Hepatocyte (in vitro differentiated cells): ENCODE results near the gene PICK1. TPM values are rescaled to one million over a fixed set of nuclear protein-coding genes. Genes with fewer than 3 reads are reported as not detected.

ENCODE experiments used
- DNase-seq: peaks from one replicate; pipeline ENCODE4 v3.0.0-alpha.2; 2016; ENCODE audit warnings: low spot score
- H2AFZ ChIP-seq: fragments of 200-600 bp; sonication (generic); 2 replicates; pipeline ENCODE4 v1.6.0; 2016; ENCODE audit warnings: antibody characterized with exemption, mild to moderate bottlenecking
- H3K27ac ChIP-seq: fragments of 200-600 bp; sonication (generic); 2 replicates; pipeline ENCODE4 v1.5.1; 2016; ENCODE audit warnings: mild to moderate bottlenecking
- H3K27me3 ChIP-seq: fragments of 200-600 bp; sonication (generic); 2 replicates; pipeline ENCODE4 v1.6.1; 2016
- H3K36me3 ChIP-seq: fragments of 200-600 bp; sonication (generic); replicated peaks from 2 replicates; pipeline ENCODE4 v1.5.1; 2016; ENCODE audit warnings: low read depth; ENCODE audit not compliant: insufficient read depth
- H3K4me1 ChIP-seq: fragments of 200-600 bp; sonication (generic); 2 replicates; pipeline ENCODE4 v1.5.1; 2016; ENCODE audit warnings: mild to moderate bottlenecking, moderate library complexity; ENCODE audit not compliant: insufficient read depth
- H3K4me2 ChIP-seq: fragments of 200-600 bp; sonication (generic); 2 replicates; pipeline ENCODE4 v1.6.0; 2016
- H3K4me3 ChIP-seq: fragments of 200-600 bp; sonication (generic); 2 replicates; pipeline ENCODE4 v1.5.1; 2016; ENCODE audit warnings: mild to moderate bottlenecking
- H3K79me2 ChIP-seq: fragments of 200-600 bp; sonication (generic); 2 replicates; pipeline ENCODE4 v1.6.0; 2017; ENCODE audit warnings: mild to moderate bottlenecking
- H3K9me2 ChIP-seq: fragments of 200-600 bp; sonication (generic); replicated peaks from 2 replicates; pipeline ENCODE4 v1.6.0; 2017; ENCODE audit warnings: mild to moderate bottlenecking; ENCODE audit not compliant: insufficient read depth
- H3K9me3 ChIP-seq: fragments of 200-600 bp; sonication (generic); 2 replicates; pipeline ENCODE4 v1.5.1; 2016; ENCODE audit warnings: low read depth, mild to moderate bottlenecking
- H4K20me1 ChIP-seq: fragments of 200-600 bp; sonication (generic); 2 replicates; pipeline ENCODE4 v1.6.0; 2016; ENCODE audit warnings: mild to moderate bottlenecking; ENCODE audit not compliant: insufficient read depth, poor library complexity, severe bottlenecking
- EZH2 ChIP-seq: fragments of 200-600 bp; sonication (generic); IDR thresholded peaks from 2 replicates; pipeline ENCODE4 v1.6.1; 2016; ENCODE audit warnings: antibody characterized with exemption, mild to moderate bottlenecking, borderline replicate concordance
- EZH2phosphoT487 ChIP-seq: fragments of 200-600 bp; sonication (generic); IDR thresholded peaks from one replicate; pipeline ENCODE4 v1.6.1; 2018; ENCODE audit warnings: antibody characterized with exemption, mild to moderate bottlenecking, low read depth, moderate library complexity; ENCODE audit not compliant: unreplicated experiment, severe bottlenecking
- WGBS: methylation state at CpG from one replicate; pipeline ENCODE4 v1.1.6; 2016; ENCODE audit warnings: low lambda C conversion rate; ENCODE audit errors: missing lambda C conversion rate; 5-methylcytosine and 5-hydroxymethylcytosine counted together
- polyA plus RNA-seq: library from polyadenylated mRNA; unstranded; fragments of >200 nt; fragmentation: Nextera tagmentation; extraction: Ambion mirVana; gene quantifications from 2 replicates; pipeline ENCODE4 v1.2.1, GENCODE V29; 2016
- total RNA-seq: library from RNA; depleted of rRNA; stranded (reverse); fragments of >200 nt; gene quantifications from 2 replicates; pipeline ENCODE4 v1.2.3, GENCODE V29; 2014
- TF ChIP-seq, protein P1 (sequence below): fragments of 200-600 bp; sonication (generic); IDR thresholded peaks from 2 replicates; pipeline ENCODE4 v1.5.1; 2016; ENCODE audit warnings: antibody characterized with exemption, mild to moderate bottlenecking; ENCODE audit not compliant: poor library complexity

The PICK1 gene
- total and polyA plus RNA-seq, 2 experiments from 2014 or later: 26.2 to 43.1 TPM

DNA sequence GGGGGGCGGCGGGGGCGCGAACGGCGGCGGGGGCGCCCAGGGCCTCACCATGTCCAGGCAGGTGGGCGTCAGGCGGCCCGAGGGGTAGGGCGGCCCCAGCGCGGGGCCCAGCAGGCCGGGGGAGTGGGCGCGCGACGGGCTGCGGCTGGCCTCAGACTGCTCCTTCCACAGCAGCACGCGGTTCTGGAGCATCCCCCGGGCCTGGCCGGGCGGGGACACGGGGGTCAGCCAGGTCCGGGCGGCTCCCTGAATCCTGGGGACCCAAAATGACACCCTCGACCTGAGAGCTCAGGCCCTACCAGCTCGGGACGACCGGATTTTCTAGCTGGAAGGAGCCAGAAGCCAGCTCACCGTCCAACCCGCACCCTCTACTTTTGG is 32.3 kb downstream of the PICK1 start:
- no peaks in the 10 kb centered on the region for H3K9me2 ChIP-seq
- no peaks in the 10 kb centered on the region for H4K20me1 ChIP-seq
- H3K27ac ChIP-seq: no peak overlapping the region
- H3K79me2 ChIP-seq: no peaks in the 10 kb centered on the region
- no peaks in the 10 kb centered on the region for H3K27me3 ChIP-seq
- no peak overlapping the region for H3K4me3 ChIP-seq
- no peaks in the 10 kb centered on the region for H3K9me3 ChIP-seq
- WGBS: 66% methylated on average over 23 of the region's 34 CpGs
- TF ChIP-seq, protein P1, sequence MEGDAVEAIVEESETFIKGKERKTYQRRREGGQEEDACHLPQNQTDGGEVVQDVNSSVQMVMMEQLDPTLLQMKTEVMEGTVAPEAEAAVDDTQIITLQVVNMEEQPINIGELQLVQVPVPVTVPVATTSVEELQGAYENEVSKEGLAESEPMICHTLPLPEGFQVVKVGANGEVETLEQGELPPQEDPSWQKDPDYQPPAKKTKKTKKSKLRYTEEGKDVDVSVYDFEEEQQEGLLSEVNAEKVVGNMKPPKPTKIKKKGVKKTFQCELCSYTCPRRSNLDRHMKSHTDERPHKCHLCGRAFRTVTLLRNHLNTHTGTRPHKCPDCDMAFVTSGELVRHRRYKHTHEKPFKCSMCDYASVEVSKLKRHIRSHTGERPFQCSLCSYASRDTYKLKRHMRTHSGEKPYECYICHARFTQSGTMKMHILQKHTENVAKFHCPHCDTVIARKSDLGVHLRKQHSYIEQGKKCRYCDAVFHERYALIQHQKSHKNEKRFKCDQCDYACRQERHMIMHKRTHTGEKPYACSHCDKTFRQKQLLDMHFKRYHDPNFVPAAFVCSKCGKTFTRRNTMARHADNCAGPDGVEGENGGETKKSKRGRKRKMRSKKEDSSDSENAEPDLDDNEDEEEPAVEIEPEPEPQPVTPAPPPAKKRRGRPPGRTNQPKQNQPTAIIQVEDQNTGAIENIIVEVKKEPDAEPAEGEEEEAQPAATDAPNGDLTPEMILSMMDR: no peak
- TF ChIP-seq EZH2 (no peak), EZH2phosphoT487 (no peak)
- H3K36me3 ChIP-seq: no peaks in the 10 kb centered on the region
- DNase-seq: no peak
- no peak overlapping the region for H2AFZ ChIP-seq
- H3K4me2 ChIP-seq: peak overlapping the region; percentile 66
- no peaks in the 10 kb centered on the region for H3K4me1 ChIP-seq

DNA sequence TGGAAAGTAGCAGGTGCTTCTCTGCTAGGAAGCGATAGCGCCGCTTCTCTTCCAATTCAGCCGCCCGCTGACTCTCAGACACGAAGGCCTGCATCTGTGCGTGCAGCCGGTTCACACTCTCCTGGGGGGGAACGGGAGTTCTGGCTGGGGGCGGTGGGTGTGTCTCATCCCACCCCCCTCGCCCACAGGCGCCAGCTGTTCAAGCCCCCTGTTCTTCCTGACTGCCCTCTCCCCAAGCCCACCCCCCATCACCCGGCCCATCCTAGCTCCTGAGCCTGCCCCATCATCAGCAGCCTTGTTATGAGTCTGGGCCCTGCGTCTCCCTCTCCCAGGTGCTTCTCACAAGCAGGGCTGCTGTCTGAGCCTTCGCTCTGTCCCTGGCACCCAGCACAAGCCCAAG is 39.9 kb downstream of the PICK1 start:
- no peaks in the 10 kb centered on the region for H4K20me1 ChIP-seq
- no peaks in the 10 kb centered on the region for H3K79me2 ChIP-seq
- no peaks in the 10 kb centered on the region for H3K9me3 ChIP-seq
- peaks cover 18% of the 10 kb centered on the region for H3K4me1 ChIP-seq
- H3K9me2 ChIP-seq: no peaks in the 10 kb centered on the region
- H3K27ac ChIP-seq: no peak overlapping the region
- no peak overlapping the region for H2AFZ ChIP-seq
- DNase-seq: no peak
- no peaks in the 10 kb centered on the region for H3K27me3 ChIP-seq
- no peak overlapping the region for H3K4me3 ChIP-seq
- TF ChIP-seq EZH2: no peak
- H3K4me2 ChIP-seq: no peak overlapping the region
- no peaks in the 10 kb centered on the region for H3K36me3 ChIP-seq
- WGBS: 77% methylated on average over 11 of the region's 15 CpGs

DNA sequence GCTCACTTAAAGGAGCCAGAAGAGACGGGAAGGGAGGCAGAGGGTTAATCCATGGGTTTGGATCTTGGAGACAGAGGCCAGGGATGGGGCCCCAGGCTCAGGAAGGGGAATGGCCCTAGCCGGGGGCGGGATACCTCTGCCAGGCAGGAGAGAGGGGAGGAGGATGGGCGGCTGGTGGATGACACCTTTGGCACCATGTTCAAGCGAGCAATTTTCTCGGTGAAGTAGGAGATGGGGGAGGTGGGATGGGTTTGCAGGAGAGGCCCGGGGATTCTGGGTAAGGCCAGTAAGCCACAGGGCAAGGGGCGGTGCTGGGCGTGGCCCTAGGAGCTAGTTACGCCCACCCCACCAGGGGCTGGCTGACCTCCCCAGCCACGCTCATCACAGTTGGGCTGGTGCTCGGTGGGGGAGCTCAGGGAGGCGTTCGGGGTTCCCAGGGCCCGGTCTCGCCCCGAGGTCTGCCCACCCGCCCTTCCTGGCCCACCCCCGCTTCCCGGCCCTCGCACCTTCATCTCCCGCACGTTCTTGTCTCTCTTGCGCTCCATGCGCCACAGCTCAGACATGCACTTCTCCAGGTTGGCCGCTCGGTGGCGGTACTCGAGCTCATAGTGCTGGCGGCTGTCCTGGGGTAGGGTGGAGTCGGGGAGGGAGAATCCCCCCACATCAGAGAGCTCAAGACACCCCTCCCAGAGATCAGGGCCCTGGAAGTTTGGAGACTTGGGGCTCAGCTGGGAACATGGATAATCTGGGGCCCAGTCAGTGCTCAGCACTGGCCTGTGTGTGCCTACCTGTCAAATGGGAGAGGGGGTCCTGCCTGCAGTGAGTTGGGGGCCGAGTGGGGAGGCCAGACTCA is 40.6 kb downstream of the PICK1 start:
- H3K9me2 ChIP-seq: no peaks in the 10 kb centered on the region
- H3K4me3 ChIP-seq: no peak overlapping the region
- H3K36me3 ChIP-seq: no peaks in the 10 kb centered on the region
- H3K79me2 ChIP-seq: no peaks in the 10 kb centered on the region
- TF ChIP-seq, protein P1: peak; percentile 43
- TF ChIP-seq EZH2phosphoT487: no peak
- H4K20me1 ChIP-seq: no peaks in the 10 kb centered on the region
- H3K27ac ChIP-seq: peak overlapping the region; percentile 93
- no peak for DNase-seq
- peaks cover 18% of the 10 kb centered on the region for H3K4me1 ChIP-seq
- no peak overlapping the region for H3K4me2 ChIP-seq
- no peaks in the 10 kb centered on the region for H3K27me3 ChIP-seq
- 27% methylated on average over 14 of the region's 32 CpGs for WGBS
- no peak overlapping the region for H2AFZ ChIP-seq
- H3K9me3 ChIP-seq: no peaks in the 10 kb centered on the region

DNA sequence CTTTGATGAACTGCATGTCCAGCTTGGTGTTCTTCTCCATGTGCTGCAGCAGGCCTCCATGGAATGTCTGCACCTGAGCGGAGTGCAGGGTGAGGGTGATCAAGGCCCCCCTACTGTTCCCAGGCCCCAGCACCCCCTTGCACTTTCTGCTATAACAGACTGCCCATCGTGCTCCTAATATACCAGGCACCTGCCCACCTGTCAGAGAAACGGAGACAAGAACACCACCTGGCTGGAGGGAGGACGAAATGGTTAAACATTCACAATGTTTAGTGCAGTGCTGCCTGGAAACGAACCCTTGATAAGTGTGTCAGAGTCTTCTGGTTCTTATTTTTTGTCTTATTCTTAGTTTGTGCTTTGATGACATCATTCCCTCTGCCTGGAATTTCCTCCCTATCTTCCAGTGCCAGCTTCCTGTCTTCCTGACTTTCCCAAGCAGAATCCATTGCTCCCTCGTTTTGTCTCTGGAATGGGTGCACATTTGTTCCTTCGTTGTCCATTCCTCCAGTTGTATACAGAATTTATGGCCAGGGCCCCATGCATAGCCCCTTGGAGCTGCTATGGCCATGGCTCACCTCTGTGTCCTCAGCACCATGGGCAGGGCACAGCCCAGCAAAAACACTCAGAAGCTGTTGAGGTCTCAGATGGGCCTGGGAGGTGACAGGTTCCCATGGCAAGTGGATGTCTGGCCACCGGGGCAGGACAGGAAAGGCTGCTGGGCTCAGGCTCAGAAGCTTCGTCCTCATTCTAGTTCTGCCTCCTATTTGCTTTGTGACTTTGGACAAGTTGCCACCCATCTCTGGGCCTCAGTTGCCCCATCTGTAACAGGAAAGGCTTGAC is 41.4 kb downstream of the PICK1 start:
- Histone ChIP-seq H3K27me3 (no peaks in the 10 kb centered on the region), H3K4me3 (no peak overlapping the region), H3K27ac (peak overlapping the region; percentile 93), H3K36me3 (no peaks in the 10 kb centered on the region), H3K4me1 (peaks cover 18% of the 10 kb centered on the region), H4K20me1 (no peaks in the 10 kb centered on the region), H3K79me2 (no peaks in the 10 kb centered on the region), H3K9me2 (no peaks in the 10 kb centered on the region), H3K9me3 (no peaks in the 10 kb centered on the region), H2AFZ (no peak overlapping the region), H3K4me2 (no peak overlapping the region)
- DNase-seq: peak; percentile 55
- WGBS: 56% methylated on average over 9 of the region's 9 CpGs
- TF ChIP-seq EZH2phosphoT487 (no peak), EZH2 (no peak)
- TF ChIP-seq, protein P1: no peak
